Prostate gland (tissue), 2 donors: ENCODE data around the gene SERINC4. TPM values are rescaled to one million over a fixed set of nuclear protein-coding genes. Genes with fewer than 3 reads are reported as not detected.
"Not testable (repeated sequence)": the region's sequence is repeated elsewhere in the genome, so short reads cannot be mapped to it uniquely, and the experiment has no call there.

Experiments used
- DNase-seq: peaks from one replicate; pipeline ENCODE4 v3.0.0-alpha.2; 2019; ENCODE audit warnings: low spot score
- H3K27ac ChIP-seq, 2 donors: fragments of 200-600 bp; sonication (generic); 2 replicates each; pipeline ENCODE4 v1.5.1; 2017 to 2019
- H3K27me3 ChIP-seq: fragments of 200-600 bp; sonication (generic); replicated peaks from 2 replicates; pipeline ENCODE4 v1.5.1; 2019; ENCODE audit not compliant: insufficient read depth
- H3K36me3 ChIP-seq, 2 donors: fragments of 200-600 bp; sonication (generic); 1 replicate in 1 of 2; 2 replicates in 1 of 2; pipeline versions ENCODE4 v1.5.1 to v1.8.1; 2017 to 2019
- H3K4me1 ChIP-seq: fragments of 200-600 bp; sonication (generic); replicated peaks from 2 replicates; pipeline ENCODE4 v1.5.1; 2019
- H3K4me3 ChIP-seq, 2 donors: fragments of 200-600 bp; sonication (generic); 2 replicates each; pipeline ENCODE4 v1.5.1; 2017 to 2019
- H3K9me3 ChIP-seq: fragments of 200-600 bp; sonication (generic); 2 replicates; pipeline ENCODE4 v1.5.1; 2017
- CTCF ChIP-seq, 4 experiments: fragments of 200-600 bp in 2 of 4; fragments of 450-650 bp in 2 of 4; sonication (generic) in 2 of 4; IDR thresholded peaks; 1 replicate in 3 of 4; 2 replicates in 1 of 4; pipeline ENCODE4 v1.5.1; 2016 to 2019; ENCODE audit warnings: antibody characterized with exemption in 4 of 4, mild to moderate bottlenecking in 2 of 4, moderate library complexity in 2 of 4
- POLR2A ChIP-seq: fragments of 450-650 bp; IDR thresholded peaks from one replicate; pipeline ENCODE4 v1.6.1; 2016; ENCODE audit warnings: antibody characterized with exemption, mild to moderate bottlenecking
- POLR2AphosphoS5 ChIP-seq: sonication (generic); formaldehyde crosslinking; IDR thresholded peaks from one replicate; pipeline ENCODE4 v1.6.1; 2017; ENCODE audit warnings: antibody characterized with exemption
- WGBS: methylation state at CpG from one replicate; pipeline ENCODE4 v1.1.5; 2018; 5-methylcytosine and 5-hydroxymethylcytosine counted together
- intact Hi-C: fragments of 100-400 bp; cut with DNase I; formaldehyde crosslinking; loops from one replicate; pipeline ENCODE4 v1.14.2; 2022
- total RNA-seq, 2 donors: library from RNA; depleted of rRNA; stranded (reverse); fragments of >200 nt; gene quantifications; one replicate each; pipeline ENCODE4 v1.1.0, GENCODE V29; 2016

Gene SERINC4
- total RNA-seq, 2 donors from 2014 or later: 3.9 TPM; not detected in 1

- no peak overlapping the region for H3K4me3 ChIP-seq
- H3K27me3 ChIP-seq: no peaks in the 10 kb centered on the region
- intact Hi-C loops: no loop called here
- no peaks in the 10 kb centered on the region for H3K9me3 ChIP-seq
- H3K36me3 ChIP-seq: peaks cover 7 to 10% of the 10 kb centered on the region in 2 donors
- peaks cover 14% of the 10 kb centered on the region for H3K4me1 ChIP-seq
- peak overlapping the region; percentile 42 to 59 for H3K27ac ChIP-seq
- TF ChIP-seq CTCF (IDR thresholded peaks at IDR 0.05): no peak
- no peak for TF ChIP-seq POLR2AphosphoS5
- TF ChIP-seq POLR2A: no peak
- WGBS: 90% methylated on average over 6 of the region's 6 CpGs
- no peak for DNase-seq
Observed at GRCh38 chr15:43808960-43809678, 9.1 kb upstream of the SERINC4 start.

DNA sequence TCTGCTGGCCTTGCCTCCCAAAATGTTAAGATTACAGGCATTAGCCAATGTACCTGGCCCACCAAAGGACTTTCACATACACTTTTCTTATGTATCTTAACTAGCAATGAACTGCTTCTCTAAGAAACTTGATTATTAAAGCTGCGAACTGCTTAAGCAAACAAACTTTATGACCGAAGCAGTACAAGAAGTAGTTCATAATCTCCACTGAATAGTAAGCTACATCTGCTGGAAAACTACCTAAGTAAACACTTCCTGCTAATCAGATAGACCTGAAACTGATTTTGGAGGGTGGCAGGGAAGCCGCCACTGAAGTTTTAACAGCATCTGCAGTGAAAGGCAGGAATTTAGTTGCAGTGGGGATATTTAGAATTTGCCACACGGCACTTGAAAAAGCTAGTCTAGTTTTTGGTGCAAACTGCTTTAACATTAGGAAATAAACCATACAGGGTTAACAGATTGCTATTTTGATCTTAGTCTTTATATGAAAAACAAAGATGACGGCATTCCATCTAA is 8.5 kb upstream of the SERINC4 start:
- Histone ChIP-seq H3K4me1 (peaks cover 14% of the 10 kb centered on the region), H3K36me3 (peaks cover 7 to 10% of the 10 kb centered on the region in 2 donors), H3K27ac (peak overlapping the region; percentile 42 to 59), H3K9me3 (no peaks in the 10 kb centered on the region), H3K27me3 (no peaks in the 10 kb centered on the region), H3K4me3 (no peak overlapping the region)
- intact Hi-C loops: no loop called here
- 47% methylated on average over 5 of the region's 5 CpGs for WGBS
- TF ChIP-seq CTCF (IDR thresholded peaks at IDR 0.05) (no peak), POLR2AphosphoS5 (peak; percentile 80), POLR2A (no peak)
- DNase-seq: no peak

DNA sequence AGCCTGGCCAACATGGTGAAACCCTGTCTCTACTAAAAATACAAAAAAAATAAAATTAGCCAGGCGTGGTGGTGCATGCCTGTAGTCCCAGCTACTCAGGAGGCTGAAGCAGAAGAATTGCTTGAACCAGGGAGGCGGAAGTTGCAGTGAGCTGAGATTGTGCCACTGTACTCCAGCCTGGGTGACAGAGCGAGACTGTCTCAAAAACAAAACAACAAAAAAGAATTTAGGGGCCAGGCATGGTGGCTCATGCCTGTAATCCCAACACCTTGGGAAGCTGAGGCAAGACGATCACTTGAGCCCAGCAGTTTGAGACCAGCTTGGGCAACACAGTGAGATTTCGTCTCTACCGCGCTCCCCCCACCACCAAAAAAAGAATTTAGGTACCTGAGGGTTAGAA is 2.7 kb upstream of the SERINC4 start:
- H3K36me3 ChIP-seq, H3K27ac ChIP-seq, DNase-seq, H3K4me3 ChIP-seq, intact Hi-C loops, H3K27me3 ChIP-seq, H3K9me3 ChIP-seq: not testable (repeated sequence)
- peaks cover 17% of the 10 kb centered on the region for H3K4me1 ChIP-seq
- 97% methylated on average over 7 of the region's 7 CpGs for WGBS

- H3K4me3 ChIP-seq: peak within 1 kb of the TSS; percentile 52 to 70
- intact Hi-C loops: no loop called here
- no peaks in the 10 kb centered on the region for H3K27me3 ChIP-seq
- no peaks in the 10 kb centered on the region for H3K9me3 ChIP-seq
- peak; percentile 87 for TF ChIP-seq POLR2A
- peak in 1 of 4 experiments; percentile 19 for TF ChIP-seq CTCF (IDR thresholded peaks at IDR 0.05)
- TF ChIP-seq POLR2AphosphoS5: peak; percentile 99
- H3K4me1 ChIP-seq: peaks cover 16% of the 10 kb centered on the region
- DNase-seq: peak; percentile 93
- H3K27ac ChIP-seq: peak within 1 kb of the TSS; percentile 94 to 97
- WGBS: 5% methylated on average over 44 of the region's 44 CpGs
- no peaks in the 10 kb centered on the region for H3K36me3 ChIP-seq
Observed at GRCh38 chr15:43800286-43801141, 494 bp upstream of the SERINC4 start, which contains the start of gene HYPK. HYPK (plus strand) TSS chr15:43800599; CDS start chr15:43800623, 24 bp downstream.

DNA sequence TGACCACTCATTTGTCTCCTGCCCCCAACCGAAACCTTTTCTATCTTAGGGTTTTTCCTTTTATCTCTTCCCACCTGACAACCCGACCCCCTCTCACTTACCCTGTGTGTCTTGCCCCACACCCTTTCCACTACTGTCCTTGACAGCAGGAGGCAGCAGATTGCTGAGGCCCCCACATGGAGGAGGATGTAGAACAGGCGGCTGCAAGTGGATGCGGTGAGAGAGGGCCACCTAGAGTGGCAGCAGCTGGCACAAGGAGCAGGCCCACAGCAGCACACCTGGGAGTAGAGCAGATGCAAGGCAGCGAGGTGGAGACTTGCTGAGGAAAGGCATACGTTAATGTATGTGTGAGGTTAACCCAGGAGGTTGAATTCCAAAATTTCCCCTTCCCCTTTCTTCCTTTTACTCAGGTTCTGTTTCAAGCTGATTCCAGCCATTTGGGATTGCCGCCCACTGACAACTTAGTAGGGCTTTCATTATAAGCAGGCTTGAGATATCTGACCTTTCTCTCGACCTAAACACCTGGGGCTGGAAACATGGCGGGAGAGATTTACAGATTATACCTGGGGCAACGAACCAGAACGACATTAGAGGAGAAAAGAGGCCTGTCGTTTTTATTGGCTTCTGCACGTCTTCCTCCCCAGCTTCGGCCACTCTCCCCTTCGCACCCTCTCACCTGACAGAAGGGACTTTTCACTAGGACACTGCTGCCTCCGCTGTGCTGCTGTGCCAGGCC is 643 bp downstream of the SERINC4 start:
- 69% methylated on average over 16 of the region's 16 CpGs for WGBS
- TF ChIP-seq POLR2AphosphoS5 (no peak), POLR2A (no peak), CTCF (IDR thresholded peaks at IDR 0.05) (no peak)
- Histone ChIP-seq H3K27ac (peak overlapping the region; percentile 94 to 97), H3K27me3 (no peaks in the 10 kb centered on the region), H3K4me3 (no peak overlapping the region), H3K9me3 (no peaks in the 10 kb centered on the region), H3K36me3 (peaks cover 0 to 2% of the 10 kb centered on the region in 2 donors), H3K4me1 (peaks cover 26% of the 10 kb centered on the region)
- intact Hi-C loops: no loop called here
- peak; percentile 10 for DNase-seq
